Prostate gland (tissue), 2 donors: ENCODE measurements around the gene CPEB1.

Source experiments
- POLR2A ChIP-seq: fragments of 450-650 bp; IDR thresholded peaks from one replicate; pipeline ENCODE4 v1.6.1; 2016; ENCODE audit warnings: antibody characterized with exemption, mild to moderate bottlenecking
- POLR2AphosphoS5 ChIP-seq: sonication (generic); formaldehyde crosslinking; IDR thresholded peaks from one replicate; pipeline ENCODE4 v1.6.1; 2017; ENCODE audit warnings: antibody characterized with exemption
- TF ChIP-seq, protein P1 (sequence below), 4 experiments: fragments of 200-600 bp in 2 of 4; fragments of 450-650 bp in 2 of 4; sonication (generic) in 2 of 4; IDR thresholded peaks; 1 replicate in 3 of 4; 2 replicates in 1 of 4; pipeline ENCODE4 v1.5.1; 2016 to 2019; ENCODE audit warnings: antibody characterized with exemption in 4 of 4, mild to moderate bottlenecking in 2 of 4, moderate library complexity in 2 of 4

DNA sequence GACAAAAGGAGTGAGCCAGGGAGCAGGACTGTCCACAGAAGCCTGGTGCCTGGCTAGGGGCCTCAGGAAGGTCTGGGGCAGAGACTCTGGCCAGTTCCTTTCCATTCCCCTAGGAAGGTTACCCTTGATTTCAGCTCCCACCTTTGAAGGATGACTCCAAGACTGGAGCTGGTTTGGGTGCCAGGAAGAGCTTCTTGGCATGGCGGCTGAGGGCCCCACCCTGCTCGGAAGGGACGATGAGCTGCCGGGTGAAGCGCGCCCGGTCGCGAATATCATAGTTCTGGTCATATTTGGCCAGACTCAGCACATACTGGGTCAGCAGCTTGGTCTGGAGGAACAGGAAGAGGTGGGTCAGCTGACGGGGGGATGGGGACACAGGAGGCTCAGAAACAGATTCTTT is 19.4 kb upstream of the CPEB1 start:
- TF ChIP-seq POLR2AphosphoS5 (no peak), POLR2A (no peak)
- TF ChIP-seq, protein P1, sequence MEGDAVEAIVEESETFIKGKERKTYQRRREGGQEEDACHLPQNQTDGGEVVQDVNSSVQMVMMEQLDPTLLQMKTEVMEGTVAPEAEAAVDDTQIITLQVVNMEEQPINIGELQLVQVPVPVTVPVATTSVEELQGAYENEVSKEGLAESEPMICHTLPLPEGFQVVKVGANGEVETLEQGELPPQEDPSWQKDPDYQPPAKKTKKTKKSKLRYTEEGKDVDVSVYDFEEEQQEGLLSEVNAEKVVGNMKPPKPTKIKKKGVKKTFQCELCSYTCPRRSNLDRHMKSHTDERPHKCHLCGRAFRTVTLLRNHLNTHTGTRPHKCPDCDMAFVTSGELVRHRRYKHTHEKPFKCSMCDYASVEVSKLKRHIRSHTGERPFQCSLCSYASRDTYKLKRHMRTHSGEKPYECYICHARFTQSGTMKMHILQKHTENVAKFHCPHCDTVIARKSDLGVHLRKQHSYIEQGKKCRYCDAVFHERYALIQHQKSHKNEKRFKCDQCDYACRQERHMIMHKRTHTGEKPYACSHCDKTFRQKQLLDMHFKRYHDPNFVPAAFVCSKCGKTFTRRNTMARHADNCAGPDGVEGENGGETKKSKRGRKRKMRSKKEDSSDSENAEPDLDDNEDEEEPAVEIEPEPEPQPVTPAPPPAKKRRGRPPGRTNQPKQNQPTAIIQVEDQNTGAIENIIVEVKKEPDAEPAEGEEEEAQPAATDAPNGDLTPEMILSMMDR (IDR thresholded peaks at IDR 0.05), result no peak
